IMR-90 (cell line): Measurements from ENCODE around the gene COL23A1. TPM values are rescaled to one million over a fixed set of nuclear protein-coding genes. Genes with fewer than 3 reads are reported as not detected.

Source experiments
- ATAC-seq: fragments of 200-7000 bp; cut with Tn5 transposase; 2 replicates; pipeline ENCODE4 v1.9.1; 2020; ENCODE audit warnings: low read depth, mild to moderate bottlenecking, moderate library complexity
- BruUV-seq: library from RNA; stranded (reverse); fragments of 400-500 nt; replicated peaks from 2 replicates; lab custom pipeline; 2021; lab: Mats Ljungman, UMichigan
- CTCF ChIA-PET: fragments of 300-600 bp; formaldehyde crosslinking; extraction: SDS; loops from one replicate; lab custom pipeline; 2021; ENCODE audit warnings: antibody characterized with exemption; lab: Yijun Ruan, JAX
- POLR2A ChIA-PET: fragments of 300-600 bp; sonication (Branson Sonifier 250); formaldehyde crosslinking; loops from one replicate; lab custom pipeline; 2022; ENCODE audit warnings: antibody characterized with exemption; ENCODE audit not compliant: unreplicated experiment; lab: Charles Lee
- DNase-seq: peaks from one replicate; pipeline ENCODE4 v3.0.0; 2013
- H2AFZ ChIP-seq: replicated peaks from 2 replicates; pipeline ENCODE3; 2013; ENCODE audit warnings: low read length, mild to moderate bottlenecking; ENCODE audit not compliant: poor library complexity
- H2AK5ac ChIP-seq: 2 replicates; pipeline ENCODE4 v1.6.1; 2013; ENCODE audit warnings: low read depth, low read length, inconsistent platforms
- H2AK9ac ChIP-seq: replicated peaks from 2 replicates; pipeline ENCODE3; 2013; ENCODE audit warnings: mild to moderate bottlenecking, low read depth, low read length, moderate library complexity; ENCODE audit not compliant: poor library complexity
- H2BK120ac ChIP-seq: 2 replicates; pipeline ENCODE4 v1.6.1; 2013; ENCODE audit warnings: low read depth, low read length, inconsistent platforms
- H2BK15ac ChIP-seq: 3 replicates; pipeline ENCODE4 v1.6.1; 2013; ENCODE audit warnings: low read depth, low read length, inconsistent platforms
- H2BK20ac ChIP-seq: 2 replicates; pipeline ENCODE4 v1.6.1; 2013; ENCODE audit warnings: low read depth, mild to moderate bottlenecking, inconsistent platforms, low read length, moderate library complexity
- H2BK5ac ChIP-seq: 2 replicates; pipeline ENCODE4 v1.6.1; 2013; ENCODE audit warnings: mild to moderate bottlenecking, low read depth, low read length, inconsistent platforms; ENCODE audit not compliant: poor library complexity, severe bottlenecking
- H3K14ac ChIP-seq: replicated peaks from 2 replicates; pipeline ENCODE4 v1.6.1; 2013; ENCODE audit warnings: low read depth, low read length, inconsistent platforms
- H3K18ac ChIP-seq: 2 replicates; pipeline ENCODE4 v1.6.1; 2013; ENCODE audit warnings: low read depth, low read length, control low read depth
- H3K23ac ChIP-seq: 2 replicates; pipeline ENCODE4 v1.6.1; 2013; ENCODE audit warnings: low read depth, low read length, inconsistent platforms
- H3K27ac ChIP-seq: 2 replicates; pipeline ENCODE4 v1.5.1; 2013; ENCODE audit warnings: mild to moderate bottlenecking, control low read depth, low read length; ENCODE audit not compliant: insufficient read depth
- H3K27me3 ChIP-seq: 2 replicates; pipeline ENCODE4 v1.6.1; 2013; ENCODE audit warnings: low read length; ENCODE audit not compliant: control insufficient read depth, insufficient read depth
- H3K36me3 ChIP-seq: 2 replicates; pipeline ENCODE4 v1.6.1; 2013; ENCODE audit warnings: low read length, mixed read lengths; ENCODE audit not compliant: control insufficient read depth, insufficient read depth
- H3K4ac ChIP-seq: 2 replicates; pipeline ENCODE4 v1.6.1; 2013; ENCODE audit warnings: low read depth, low read length, inconsistent platforms
- H3K4me1 ChIP-seq: 2 replicates; pipeline ENCODE4 v1.6.1; 2013; ENCODE audit warnings: low read length, mixed read lengths; ENCODE audit not compliant: control insufficient read depth, insufficient read depth
- H3K4me2 ChIP-seq: 2 replicates; pipeline ENCODE4 v1.6.1; 2013; ENCODE audit warnings: low read depth, mild to moderate bottlenecking, control low read depth, low read length, moderate library complexity
- H3K4me3 ChIP-seq: 2 replicates; pipeline ENCODE4 v1.5.1; 2013; ENCODE audit warnings: low read depth, mild to moderate bottlenecking, control low read depth, low read length, moderate library complexity; ENCODE audit not compliant: insufficient read depth
- H3K56ac ChIP-seq: 2 replicates; pipeline ENCODE4 v1.6.1; 2013; ENCODE audit warnings: low read length, inconsistent platforms; ENCODE audit not compliant: insufficient read depth; ENCODE audit errors: extremely low read depth
- H3K79me1 ChIP-seq, 2 experiments: 2 replicates each; pipeline ENCODE4 v1.6.1; 2013; ENCODE audit warnings: low read length in 2 of 2, inconsistent platforms in 1 of 2, low read depth in 1 of 2
- H3K9ac ChIP-seq: 2 replicates; pipeline ENCODE4 v1.6.1; 2013; ENCODE audit warnings: low read depth, low read length, control low read depth
- H3K9me1 ChIP-seq: 2 replicates; pipeline ENCODE4 v1.6.1; 2013; ENCODE audit warnings: low read length, inconsistent platforms; ENCODE audit not compliant: insufficient read depth
- H3K9me3 ChIP-seq: 2 replicates; pipeline ENCODE4 v1.6.1; 2013; ENCODE audit warnings: low read length; ENCODE audit not compliant: control insufficient read depth, insufficient read depth
- H4K20me1 ChIP-seq: 2 replicates; pipeline ENCODE4 v1.6.1; 2013; ENCODE audit warnings: low read length, inconsistent platforms; ENCODE audit not compliant: insufficient read depth
- H4K5ac ChIP-seq: 2 replicates; pipeline ENCODE4 v1.6.1; 2013; ENCODE audit warnings: mild to moderate bottlenecking, low read depth, low read length, control low read depth
- H4K8ac ChIP-seq, 2 experiments: 2 replicates each; pipeline ENCODE4 v1.6.1; 2013; ENCODE audit warnings: low read depth in 2 of 2, low read length in 2 of 2, control low read depth in 1 of 2, inconsistent platforms in 1 of 2
- H4K91ac ChIP-seq: 2 replicates; pipeline ENCODE4 v1.6.1; 2013; ENCODE audit warnings: low read depth, low read length, inconsistent platforms; ENCODE audit not compliant: insufficient read depth
- CEBPB ChIP-seq: IDR thresholded peaks from 2 replicates; pipeline ENCODE4 v1.6.1; 2012; ENCODE audit warnings: low read depth, low read length, improper control_type of control experiment
- CHD1 ChIP-seq: IDR thresholded peaks from 2 replicates; pipeline ENCODE4 v1.6.1; 2012; ENCODE audit warnings: low read depth, low read length, improper control_type of control experiment
- CTCF ChIP-seq: conservative IDR thresholded peaks from 2 replicates; pipeline ENCODE4 v1.5.1; 2012; ENCODE audit warnings: mild to moderate bottlenecking, low read depth, low read length, improper control_type of control experiment
- FOS ChIP-seq: fragments of 150-350 bp; IDR thresholded peaks from 2 replicates; pipeline ENCODE4 v1.6.1; 2016; ENCODE audit warnings: low read depth, low read length
- MAFK ChIP-seq: IDR thresholded peaks from 2 replicates; pipeline ENCODE4 v1.6.1; 2012; ENCODE audit warnings: low read depth, low read length, improper control_type of control experiment
- MAZ ChIP-seq: IDR thresholded peaks from 2 replicates; pipeline ENCODE4 v1.6.1; 2012; ENCODE audit warnings: low read depth, mild to moderate bottlenecking, low read length, improper control_type of control experiment, moderate library complexity, borderline replicate concordance
- MXI1 ChIP-seq: IDR thresholded peaks from 2 replicates; pipeline ENCODE4 v1.6.1; 2012; ENCODE audit warnings: low read depth, mild to moderate bottlenecking, low read length, moderate library complexity, borderline replicate concordance
- NFE2L2 ChIP-seq: fragments of 150-350 bp; IDR thresholded peaks from 2 replicates; pipeline ENCODE4 v1.6.1; 2016; ENCODE audit warnings: low read depth, mild to moderate bottlenecking, low read length
- POLR2A ChIP-seq: IDR thresholded peaks from 2 replicates; pipeline ENCODE4 v1.6.1; 2012; ENCODE audit warnings: mild to moderate bottlenecking, low read depth, low read length
- RAD21 ChIP-seq: IDR thresholded peaks from 2 replicates; pipeline ENCODE4 v1.6.1; 2012; ENCODE audit warnings: low read length, improper control_type of control experiment
- RCOR1 ChIP-seq: IDR thresholded peaks from 2 replicates; pipeline ENCODE4 v1.6.1; 2012; ENCODE audit warnings: mild to moderate bottlenecking, low read length, improper control_type of control experiment; ENCODE audit not compliant: insufficient replicate concordance
- RFX5 ChIP-seq: IDR thresholded peaks from 2 replicates; pipeline ENCODE4 v1.8.0; 2012; ENCODE audit warnings: low read depth, mild to moderate bottlenecking, low read length, moderate library complexity
- SMC3 ChIP-seq: fragments of 150-350 bp; IDR thresholded peaks from 2 replicates; pipeline ENCODE4 v1.6.1; 2016; ENCODE audit warnings: low read depth, mild to moderate bottlenecking, antibody characterized with exemption, low read length, moderate library complexity
- USF2 ChIP-seq: fragments of 150-350 bp; IDR thresholded peaks from 2 replicates; pipeline ENCODE4 v1.6.1; 2017; ENCODE audit warnings: mild to moderate bottlenecking, antibody characterized with exemption, low read length, low read depth
- WGBS, 2 experiments: methylation state at CpG; one replicate each; pipeline versions ENCODE4 v1.1.5 to v1.1.7; 2013; ENCODE audit warnings: missing lambda C conversion rate in 2 of 2; ENCODE audit not compliant: insufficient read length in 1 of 2; ENCODE audit errors: extremely low coverage in 2 of 2; 5-methylcytosine and 5-hydroxymethylcytosine counted together
- dilution Hi-C: fragments of 300-500 bp; cut with HindIII; formaldehyde crosslinking; loops from one replicate; pipeline ENCODE4 v1.14.3; 2018; ENCODE audit warnings: low sequenced_read_pairs; ENCODE audit not compliant: unreplicated experiment
- in situ Hi-C: fragments of 300-500 bp; cut with MboI; formaldehyde crosslinking; loops from 3 replicates; pipeline ENCODE4 v1.14.3; 2019; ENCODE audit warnings: low sequenced_read_pairs, inconsistent platforms, mixed read lengths
- intact Hi-C: fragments of 100-400 bp; cut with micrococcal nuclease; formaldehyde crosslinking; loops from 2 replicates; pipeline ENCODE4 v1.10.0; 2022
- polyA plus RNA-seq, 3 experiments: library from polyadenylated mRNA; depleted of rRNA; stranded (reverse); fragments of >200 nt; gene quantifications; 2 replicates each; pipeline ENCODE4 v1.2.3, GENCODE V29; 2012; ENCODE audit warnings: low replicate concordance in 1 of 3
- total RNA-seq: library from RNA; depleted of rRNA; stranded (reverse); fragments of >200 nt; gene quantifications from 2 replicates; pipeline ENCODE4 v1.2.3, GENCODE V29; 2012

Gene COL23A1
- total and polyA plus RNA-seq, 2 of the 4 experiments (the other 2 are of a cell fraction), result not detected

GRCh38 chr5:178525906-178526732 lies 64.1 kb downstream of the COL23A1 start:
- ATAC-seq (no peak), DNase-seq (no peak)
- no peaks in the 10 kb centered on the region for H3K9me1 ChIP-seq
- H2BK5ac ChIP-seq, result no peak overlapping the region
- H3K27ac ChIP-seq, result no peak overlapping the region
- BruUV-seq, result no TSS peak
- no peak overlapping the region for H2BK15ac ChIP-seq
- H3K9me3 ChIP-seq, result peaks cover 40% of the 10 kb centered on the region
- TF ChIP-seq CEBPB (no peak), RFX5 (no peak), SMC3 (no peak), CHD1 (no peak), USF2 (no peak), NFE2L2 (no peak), FOS (no peak), MAZ (no peak), MAFK (no peak), RAD21 (no peak), CTCF (no peak), POLR2A (no peak), RCOR1 (no peak), MXI1 (no peak)
- no peak overlapping the region for H2BK20ac ChIP-seq
- no peak overlapping the region for H3K56ac ChIP-seq
- H4K20me1 ChIP-seq, result no peaks in the 10 kb centered on the region
- no peaks in the 10 kb centered on the region for H3K27me3 ChIP-seq
- H4K5ac ChIP-seq, result no peak overlapping the region
- H2BK120ac ChIP-seq, result no peak overlapping the region
- no peak overlapping the region for H4K91ac ChIP-seq
- H3K4me1 ChIP-seq, result no peaks in the 10 kb centered on the region
- WGBS, 2 experiments, result 90% methylated on average over 2 of the region's 12 CpGs; no CpG with 5 or more reads in 1 of the 2 experiments
- dilution Hi-C loops, result no loop called here
- no peak overlapping the region for H3K4me3 ChIP-seq
- no peak overlapping the region for H3K4me2 ChIP-seq
- no peak overlapping the region for H2AK5ac ChIP-seq
- no peaks in the 10 kb centered on the region for H3K79me1 ChIP-seq
- H2AFZ ChIP-seq, result no peak overlapping the region
- H3K36me3 ChIP-seq, result no peaks in the 10 kb centered on the region
- in situ Hi-C loops, result no loop called here
- H3K18ac ChIP-seq, result no peak overlapping the region
- CTCF ChIA-PET, result no interaction called here
- H2AK9ac ChIP-seq, result no peak overlapping the region
- intact Hi-C loops, result no loop called here
- no peak overlapping the region for H3K9ac ChIP-seq
- POLR2A ChIA-PET, result no interaction called here
- H3K4ac ChIP-seq, result no peak overlapping the region
- no peak overlapping the region for H4K8ac ChIP-seq
- H3K23ac ChIP-seq, result no peak overlapping the region
- H3K14ac ChIP-seq, result no peak overlapping the region
